Endothelial cell of umbilical vein (primary cell): Measurements from ENCODE around the gene SORCS1.
"Not testable (repeated sequence)": the region's sequence is repeated elsewhere in the genome, so short reads cannot be mapped to it uniquely, and the experiment has no call there.

Experiments
- EZH2 ChIP-seq: IDR thresholded peaks from 2 replicates; pipeline ENCODE4 v1.6.1; 2012; ENCODE audit warnings: borderline replicate concordance, low read depth, mild to moderate bottlenecking, moderate library complexity, low read length, inconsistent platforms; ENCODE audit not compliant: severe bottlenecking
- GATA2 ChIP-seq: IDR thresholded peaks from 2 replicates; pipeline ENCODE4 v1.7.0; 2011; ENCODE audit warnings: low read depth, mild to moderate bottlenecking, moderate library complexity, mixed read lengths, low read length; ENCODE audit not compliant: insufficient read length, insufficient read depth
- JUN ChIP-seq: IDR thresholded peaks from 2 replicates; pipeline ENCODE4 v1.6.1; 2011; ENCODE audit warnings: borderline replicate concordance, low read depth; ENCODE audit not compliant: insufficient read length, insufficient read depth
- POLR2A ChIP-seq: IDR thresholded peaks from 2 replicates; pipeline ENCODE4 v1.6.1; 2012; ENCODE audit warnings: low read depth, mild to moderate bottlenecking, control low read depth, low read length
- POLR2AphosphoS5 ChIP-seq: IDR thresholded peaks from 2 replicates; pipeline ENCODE4 v1.6.1; 2012; ENCODE audit warnings: low read depth, mild to moderate bottlenecking, control low read depth, low read length, moderate library complexity; ENCODE audit not compliant: insufficient read depth
- TF ChIP-seq, protein P1 (sequence below), 2 donors: IDR thresholded peaks; 1 replicate in 1 of 2; 2 replicates in 1 of 2; pipeline ENCODE4 v1.5.1; 2011; ENCODE audit warnings: low read length in 2 of 2, mild to moderate bottlenecking in 2 of 2, moderate library complexity in 2 of 2, control low read depth in 1 of 2, inconsistent platforms in 1 of 2, low read depth in 1 of 2; ENCODE audit not compliant: insufficient read depth in 1 of 2; ENCODE audit errors: extremely low read depth in 1 of 2
- TF ChIP-seq, protein P2 (sequence below): IDR thresholded peaks from 2 replicates; pipeline ENCODE4 v1.6.1; 2011; ENCODE audit not compliant: insufficient read depth, insufficient read length

- not testable (repeated sequence) for TF ChIP-seq POLR2A, POLR2AphosphoS5, EZH2, GATA2, JUN
- TF ChIP-seq, protein P1, sequence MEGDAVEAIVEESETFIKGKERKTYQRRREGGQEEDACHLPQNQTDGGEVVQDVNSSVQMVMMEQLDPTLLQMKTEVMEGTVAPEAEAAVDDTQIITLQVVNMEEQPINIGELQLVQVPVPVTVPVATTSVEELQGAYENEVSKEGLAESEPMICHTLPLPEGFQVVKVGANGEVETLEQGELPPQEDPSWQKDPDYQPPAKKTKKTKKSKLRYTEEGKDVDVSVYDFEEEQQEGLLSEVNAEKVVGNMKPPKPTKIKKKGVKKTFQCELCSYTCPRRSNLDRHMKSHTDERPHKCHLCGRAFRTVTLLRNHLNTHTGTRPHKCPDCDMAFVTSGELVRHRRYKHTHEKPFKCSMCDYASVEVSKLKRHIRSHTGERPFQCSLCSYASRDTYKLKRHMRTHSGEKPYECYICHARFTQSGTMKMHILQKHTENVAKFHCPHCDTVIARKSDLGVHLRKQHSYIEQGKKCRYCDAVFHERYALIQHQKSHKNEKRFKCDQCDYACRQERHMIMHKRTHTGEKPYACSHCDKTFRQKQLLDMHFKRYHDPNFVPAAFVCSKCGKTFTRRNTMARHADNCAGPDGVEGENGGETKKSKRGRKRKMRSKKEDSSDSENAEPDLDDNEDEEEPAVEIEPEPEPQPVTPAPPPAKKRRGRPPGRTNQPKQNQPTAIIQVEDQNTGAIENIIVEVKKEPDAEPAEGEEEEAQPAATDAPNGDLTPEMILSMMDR (IDR thresholded peaks at IDR 0.05; ENCODE audit: extremely low read depth in 1 of 2, insufficient read depth in 1 of 2, low read depth in 1 of 2, low read length in 2 of 2): not testable (repeated sequence)
- TF ChIP-seq, protein P2, sequence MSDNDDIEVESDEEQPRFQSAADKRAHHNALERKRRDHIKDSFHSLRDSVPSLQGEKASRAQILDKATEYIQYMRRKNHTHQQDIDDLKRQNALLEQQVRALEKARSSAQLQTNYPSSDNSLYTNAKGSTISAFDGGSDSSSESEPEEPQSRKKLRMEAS: not testable (repeated sequence)
These were observed 236.4 kb downstream of the SORCS1 start for GRCh38 chr10:106928151-106928550.
